Effector memory CD8-positive, alpha-beta T cell (primary cell): ENCODE measurements around the gene MCU.

Source experiments
- ATAC-seq: fragments of 150-1000 bp; cut with Tn5 transposase; replicated peaks from 2 replicates; pipeline ENCODE4 v1.10.0; 2021; ENCODE audit warnings: mild to moderate bottlenecking, moderate library complexity
- DNase-seq, 3 experiments: peaks; one replicate each; pipeline ENCODE4 v3.0.0; 2021
- H3K27ac Mint-ChIP-seq, 2 donors: one replicate each; pipeline ENCODE4 v1.8.0; 2022; ENCODE audit warnings: mild to moderate bottlenecking in 2 of 2, mixed read lengths in 2 of 2, moderate library complexity in 2 of 2
- H3K27me3 Mint-ChIP-seq, 2 donors: one replicate each; pipeline ENCODE4 v1.8.0; 2022; ENCODE audit warnings: mixed read lengths in 2 of 2
- H3K36me3 Mint-ChIP-seq: one replicate; pipeline ENCODE4 v1.8.0; 2022; ENCODE audit warnings: mild to moderate bottlenecking, moderate library complexity, mixed read lengths; ENCODE audit not compliant: insufficient read depth
- H3K4me1 Mint-ChIP-seq, 2 donors: one replicate each; pipeline ENCODE4 v1.8.0; 2022; ENCODE audit warnings: low read depth in 2 of 2, mixed read lengths in 2 of 2
- H3K4me3 Mint-ChIP-seq, 2 donors: one replicate each; pipeline ENCODE4 v1.8.0; 2022; ENCODE audit warnings: mild to moderate bottlenecking in 2 of 2, mixed read lengths in 2 of 2, moderate library complexity in 2 of 2
- H3K9me3 Mint-ChIP-seq, 2 donors: one replicate each; pipeline ENCODE4 v1.8.0; 2022; ENCODE audit warnings: mixed read lengths in 2 of 2

MCU gene

DNA sequence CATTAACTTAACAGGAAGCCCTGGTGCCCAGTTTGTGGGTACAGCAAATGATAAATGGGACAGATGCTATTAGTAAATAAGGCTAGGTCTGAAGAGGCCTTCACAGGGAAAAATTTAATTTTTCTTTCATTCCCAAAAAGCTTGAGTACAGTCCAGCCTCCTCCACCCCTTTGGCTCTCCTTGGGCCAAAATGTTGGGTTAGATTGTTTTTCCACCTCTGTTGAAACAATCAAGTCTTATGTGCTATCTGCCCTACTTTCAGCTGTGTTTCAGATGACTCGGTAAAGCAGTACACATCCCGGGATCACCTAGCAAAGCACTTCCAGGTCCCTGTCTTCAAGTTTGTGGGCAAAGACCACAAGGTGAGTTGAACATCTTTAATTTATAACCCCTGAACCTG lies 238.3 kb downstream of the MCU start:
- no peaks in the 10 kb centered on the region for H3K36me3 Mint-ChIP-seq
- H3K4me3 Mint-ChIP-seq, result no peak overlapping the region
- H3K4me1 Mint-ChIP-seq, result no peaks in the 10 kb centered on the region
- peaks cover 0 to 5% of the 10 kb centered on the region in 2 donors for H3K27me3 Mint-ChIP-seq
- DNase-seq, result no peak
- H3K27ac Mint-ChIP-seq, result no peak overlapping the region
- no peaks in the 10 kb centered on the region for H3K9me3 Mint-ChIP-seq
- ATAC-seq, result no peak

DNA sequence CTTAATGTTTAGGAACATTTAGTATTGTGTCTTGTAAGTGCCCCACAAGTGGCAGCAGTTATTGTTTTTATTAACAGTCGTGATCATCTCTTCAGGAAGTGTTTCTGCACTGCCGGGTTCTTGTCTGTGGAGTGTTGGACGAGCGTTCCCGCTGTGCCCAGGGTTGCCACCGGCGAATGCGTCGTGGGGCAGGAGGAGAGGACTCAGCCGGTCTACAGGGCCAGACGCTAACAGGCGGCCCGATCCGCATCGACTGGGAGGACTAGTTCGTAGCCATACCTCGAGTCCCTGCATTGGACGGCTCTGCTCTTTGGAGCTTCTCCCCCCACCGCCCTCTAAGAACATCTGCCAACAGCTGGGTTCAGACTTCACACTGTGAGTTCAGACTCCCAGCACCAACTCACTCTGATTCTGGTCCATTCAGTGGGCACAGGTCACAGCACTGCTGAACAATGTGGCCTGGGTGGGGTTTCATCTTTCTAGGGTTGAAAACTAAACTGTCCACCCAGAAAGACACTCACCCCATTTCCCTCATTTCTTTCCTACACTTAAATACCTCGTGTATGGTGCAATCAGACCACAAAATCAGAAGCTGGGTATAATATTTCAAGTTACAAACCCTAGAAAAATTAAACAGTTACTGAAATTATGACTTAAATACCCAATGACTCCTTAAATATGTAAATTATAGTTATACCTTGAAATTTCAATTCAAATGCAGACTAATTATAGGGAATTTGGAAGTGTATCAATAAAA lies 240.5 kb downstream of the MCU start:
- no peaks in the 10 kb centered on the region for H3K4me1 Mint-ChIP-seq
- H3K36me3 Mint-ChIP-seq, result no peaks in the 10 kb centered on the region
- no peak overlapping the region for H3K27ac Mint-ChIP-seq
- ATAC-seq (no peak), DNase-seq (no peak)
- H3K27me3 Mint-ChIP-seq, result peaks cover 0 to 16% of the 10 kb centered on the region in 2 donors
- no peaks in the 10 kb centered on the region for H3K9me3 Mint-ChIP-seq
- H3K4me3 Mint-ChIP-seq, result no peak overlapping the region

DNA sequence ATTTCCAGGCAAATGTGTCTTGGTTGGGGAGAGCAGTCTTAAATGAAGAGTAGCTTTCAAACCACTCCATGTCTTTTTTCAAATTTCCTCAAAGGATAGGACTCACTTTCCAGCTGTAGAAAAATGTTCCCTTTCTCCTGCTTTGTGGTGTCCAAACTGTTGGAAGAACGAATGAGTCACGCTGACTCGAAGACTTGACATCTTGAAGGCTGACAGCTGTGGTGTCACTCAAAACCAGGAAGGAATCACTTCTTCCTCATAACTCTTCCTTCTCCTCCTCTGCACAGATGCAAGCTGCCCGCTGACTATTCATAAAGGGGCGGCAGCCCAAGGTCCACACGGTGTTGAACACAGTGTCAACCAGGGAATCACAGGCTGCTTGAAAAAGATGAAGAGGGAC lies 243.4 kb downstream of the MCU start:
- ATAC-seq (no peak), DNase-seq (no peak)
- no peaks in the 10 kb centered on the region for H3K4me1 Mint-ChIP-seq
- peaks cover 0 to 16% of the 10 kb centered on the region in 2 donors for H3K27me3 Mint-ChIP-seq
- H3K27ac Mint-ChIP-seq, result no peak overlapping the region
- no peaks in the 10 kb centered on the region for H3K9me3 Mint-ChIP-seq
- no peaks in the 10 kb centered on the region for H3K36me3 Mint-ChIP-seq
- no peak overlapping the region for H3K4me3 Mint-ChIP-seq
